CD4-positive, alpha-beta T cell (primary cell): Measurements from ENCODE around the gene CMTM6. TPM values are rescaled to one million over a fixed set of nuclear protein-coding genes. Genes with fewer than 3 reads are reported as not detected.

Source experiments
- ATAC-seq: fragments of 200-7000 bp; cut with Tn5 transposase; one replicate; pipeline ENCODE4 v1.10.0; 2022; ENCODE audit warnings: mild to moderate bottlenecking; ENCODE audit not compliant: poor library complexity
- CTCF ChIA-PET: fragments of 350-600 bp; sonication (Branson Sonifier 250); formaldehyde crosslinking; loops from one replicate; lab custom pipeline; 2021; ENCODE audit warnings: antibody characterized with exemption, inconsistent platforms; lab: Charles Lee
- POLR2A ChIA-PET: fragments of 350-600 bp; sonication (Branson Sonifier 250); formaldehyde crosslinking; loops from one replicate; lab custom pipeline; 2021; ENCODE audit warnings: antibody characterized with exemption, inconsistent platforms; lab: Charles Lee
- DNase-seq, 14 experiments: peaks; one replicate each; pipeline ENCODE4 v3.0.0-alpha.2; 2013 to 2020; ENCODE audit warnings: mixed read lengths in 2 of 14
- H3K27ac ChIP-seq, 2 donors: one replicate each; pipeline versions ENCODE4 v1.5.1 to v1.7.0; 2013; ENCODE audit warnings: low read length in 2 of 2, low read depth in 1 of 2, mild to moderate bottlenecking in 1 of 2
- H3K27me3 ChIP-seq, 2 experiments: 1 replicate in 1 of 2; 2 replicates in 1 of 2; pipeline versions ENCODE4 v1.6.1 to v1.7.0; 2013; ENCODE audit warnings: low read length in 2 of 2, control low read depth in 1 of 2, mild to moderate bottlenecking in 1 of 2, moderate library complexity in 1 of 2; ENCODE audit not compliant: insufficient read depth in 2 of 2, control insufficient read depth in 1 of 2
- H3K36me3 ChIP-seq: one replicate; pipeline ENCODE4 v1.6.1; 2013; ENCODE audit warnings: low read length, control low read depth; ENCODE audit not compliant: insufficient read depth
- H3K4me1 ChIP-seq: one replicate; pipeline ENCODE4 v1.6.1; 2013; ENCODE audit warnings: low read length, control low read depth; ENCODE audit not compliant: insufficient read depth
- H3K4me3 ChIP-seq: one replicate; pipeline ENCODE4 v1.5.1; 2013; ENCODE audit warnings: mild to moderate bottlenecking, low read length, moderate library complexity
- H3K9me3 ChIP-seq, 2 experiments: 1 replicate in 1 of 2; 2 replicates in 1 of 2; pipeline versions ENCODE4 v1.6.1 to v1.7.0; 2013; ENCODE audit warnings: low read length in 2 of 2, mild to moderate bottlenecking in 2 of 2, control low read depth in 1 of 2, moderate library complexity in 1 of 2; ENCODE audit not compliant: control insufficient read depth in 1 of 2, insufficient read depth in 1 of 2
- H3K27ac Mint-ChIP-seq: one replicate; pipeline ENCODE4 v1.8.0; 2020; ENCODE audit warnings: mixed read lengths
- H3K27me3 Mint-ChIP-seq: one replicate; pipeline ENCODE4 v1.8.0; 2021; ENCODE audit warnings: mixed read lengths
- H3K36me3 Mint-ChIP-seq: one replicate; pipeline ENCODE4 v1.8.0; 2021; ENCODE audit warnings: low read depth, mixed read lengths
- H3K4me1 Mint-ChIP-seq: one replicate; pipeline ENCODE4 v1.8.0; 2021; ENCODE audit warnings: low read depth, mixed read lengths
- H3K4me3 Mint-ChIP-seq: one replicate; pipeline ENCODE4 v1.8.0; 2020; ENCODE audit warnings: mild to moderate bottlenecking, mixed read lengths
- H3K9me3 Mint-ChIP-seq: one replicate; pipeline ENCODE4 v1.8.0; 2020; ENCODE audit warnings: mixed read lengths
- CTCF ChIP-seq: fragments of 200-600 bp; IDR thresholded peaks from one replicate; pipeline ENCODE4 v1.8.0; 2022; ENCODE audit warnings: antibody characterized with exemption, mild to moderate bottlenecking
- intact Hi-C, 2 experiments: fragments of 100-400 bp; cut with DNase I in 1 of 2; cut with micrococcal nuclease in 1 of 2; formaldehyde crosslinking; loops; one replicate each; pipeline versions ENCODE4 v1.15.1 to v1.9.0; 2023 to 2025; cut with DNase I, micrococcal nuclease
- total RNA-seq, 174 experiments: library from RNA in 2 of 174; stranded (reverse) in 2 of 174; gene quantifications; one replicate each; pipeline ENCODE4 v1.2.3 and lab custom pipeline; 2021 to 2026

The CMTM6 gene
- total RNA-seq, 2 experiments from 2014 or later: 36.5 to 37.8 TPM

- Mint-ChIP-seq H3K27me3 (no peaks in the 10 kb centered on the region), H3K27ac (no peak overlapping the region), H3K36me3 (peaks cover 48% of the 10 kb centered on the region), H3K4me3 (no peak overlapping the region), H3K4me1 (peaks cover 62% of the 10 kb centered on the region), H3K9me3 (no peaks in the 10 kb centered on the region)
- Histone ChIP-seq H3K4me1 (peaks cover 31% of the 10 kb centered on the region), H3K9me3 (no peaks in the 10 kb centered on the region), H3K4me3 (no peak overlapping the region), H3K36me3 (no peaks in the 10 kb centered on the region), H3K27ac (no peak overlapping the region), H3K27me3 (no peaks in the 10 kb centered on the region)
- ChIA-PET CTCF (interaction anchor here (0.6 to 0.7 kb wide), 2 partner anchors 29 to 283 kb away, joined by 3 to 5 read pairs; no protein-coding TSS in a partner anchor), POLR2A (no interaction called here)
- intact Hi-C loops: no loop called here
- ATAC-seq (no peak), DNase-seq (no peak)
- TF ChIP-seq CTCF: no peak
Observed at GRCh38 chr3:32498992-32499391, 3.7 kb downstream of the CMTM6 start.

GRCh38 chr3:32498252-32498651, 4.4 kb downstream of the CMTM6 start:
- peaks cover 36% of the 10 kb centered on the region for H3K4me1 ChIP-seq
- H3K27ac ChIP-seq: no peak overlapping the region
- ChIA-PET CTCF (interaction anchor here (0.6 to 1.2 kb wide), 4 partner anchors 12 to 283 kb away, joined by 3 to 5 read pairs (median 3); no protein-coding TSS in a partner anchor), POLR2A (interaction anchor here (0.6 to 1.1 kb wide), 3 partner anchors 106 to 187 kb away, joined by 3 to 6 read pairs (median 3); partner anchors contain the start of genes CMTM7 and CNOT10)
- no peaks in the 10 kb centered on the region for H3K9me3 Mint-ChIP-seq
- intact Hi-C loops: no loop called here
- no peak overlapping the region for H3K4me3 ChIP-seq
- DNase-seq: no peak
- peaks cover 48% of the 10 kb centered on the region for H3K36me3 Mint-ChIP-seq
- H3K4me1 Mint-ChIP-seq: peaks cover 62% of the 10 kb centered on the region
- H3K27me3 Mint-ChIP-seq: no peaks in the 10 kb centered on the region
- no peaks in the 10 kb centered on the region for H3K27me3 ChIP-seq
- no peak overlapping the region for H3K27ac Mint-ChIP-seq
- TF ChIP-seq CTCF: no peak
- H3K36me3 ChIP-seq: no peaks in the 10 kb centered on the region
- no peak overlapping the region for H3K4me3 Mint-ChIP-seq
- no peak for ATAC-seq
- no peaks in the 10 kb centered on the region for H3K9me3 ChIP-seq

- CTCF ChIA-PET: interaction anchor here (0.7 kb wide), 1 partner anchor 87 kb away, joined by 3 read pairs; no protein-coding TSS in a partner anchor
- ATAC-seq: no peak
- Histone ChIP-seq H3K36me3 (peaks cover 8% of the 10 kb centered on the region), H3K27ac (no peak overlapping the region), H3K27me3 (no peaks in the 10 kb centered on the region), H3K4me3 (no peak overlapping the region), H3K4me1 (peaks cover 32% of the 10 kb centered on the region), H3K9me3 (no peaks in the 10 kb centered on the region)
- Mint-ChIP-seq H3K4me1 (peaks cover 41% of the 10 kb centered on the region), H3K9me3 (no peaks in the 10 kb centered on the region), H3K27me3 (no peaks in the 10 kb centered on the region), H3K36me3 (peaks cover 32% of the 10 kb centered on the region), H3K4me3 (no peak overlapping the region), H3K27ac (no peak overlapping the region)
- TF ChIP-seq CTCF: no peak
- POLR2A ChIA-PET: no interaction called here
- no peak for DNase-seq
- intact Hi-C loops: no loop called here
Observed at GRCh38 chr3:32495609-32496008, 7.0 kb downstream of the CMTM6 start.
